ENCODE data around the gene ZNF160.
A peak's percentile ranks its signal among the peaks of the same experiment; 100 is the strongest.
"Not testable (repeated sequence)": the region's sequence is repeated elsewhere in the genome, so short reads cannot be mapped to it uniquely, and the experiment has no call there.

ZNF160 gene

GRCh38 chr19:53112286-53112685 lies 9.1 kb upstream of the ZNF160 start:
- Histone ChIP-seq H3K27ac (ENCODE audit: low read depth, low read length) (no peak overlapping the region), H3K9me3 (ENCODE audit: low read length) (peaks cover 3% of the 10 kb centered on the region), H3K4me1 (ENCODE audit: insufficient read depth, low read length) (no peaks in the 10 kb centered on the region), H3K36me3 (ENCODE audit: insufficient read depth, low read length) (peaks cover 39% of the 10 kb centered on the region), H3K4me3 (ENCODE audit: low read depth in 1 of 2, low read length in 2 of 2) (no peak overlapping the region), H3K27me3 (ENCODE audit: control insufficient read depth in 1 of 2, insufficient read depth in 2 of 2, low read length in 2 of 2) (no peaks in the 10 kb centered on the region), H3K9ac (ENCODE audit: low read length) (no peak overlapping the region)

GRCh38 chr19:53109527-53109926 lies 6.3 kb upstream of the ZNF160 start:
- Histone ChIP-seq H3K27ac (ENCODE audit: low read depth, low read length) (no peak overlapping the region), H3K36me3 (ENCODE audit: insufficient read depth, low read length) (peaks cover 24% of the 10 kb centered on the region), H3K4me3 (ENCODE audit: low read depth in 1 of 2, low read length in 2 of 2) (no peak overlapping the region), H3K4me1 (ENCODE audit: insufficient read depth, low read length) (no peaks in the 10 kb centered on the region), H3K27me3 (ENCODE audit: control insufficient read depth in 1 of 2, insufficient read depth in 2 of 2, low read length in 2 of 2) (no peaks in the 10 kb centered on the region), H3K9me3 (ENCODE audit: low read length) (no peaks in the 10 kb centered on the region), H3K9ac (ENCODE audit: low read length) (no peak overlapping the region)

- peaks cover 12% of the 10 kb centered on the region for H3K4me1 ChIP-seq (ENCODE audit: insufficient read depth, low read length)
- H3K27me3 ChIP-seq (ENCODE audit: control insufficient read depth in 1 of 2, insufficient read depth in 2 of 2, low read length in 2 of 2), result no peaks in the 10 kb centered on the region
- peak overlapping the region; percentile 61 for H3K9ac ChIP-seq (ENCODE audit: low read length)
- peaks cover 17% of the 10 kb centered on the region for H3K36me3 ChIP-seq (ENCODE audit: insufficient read depth, low read length)
- H3K9me3 ChIP-seq (ENCODE audit: low read length), result no peaks in the 10 kb centered on the region
- H3K4me3 ChIP-seq (ENCODE audit: low read depth in 1 of 2, low read length in 2 of 2), result peak overlapping the region; percentile 75 to 91
- peak overlapping the region; percentile 84 for H3K27ac ChIP-seq (ENCODE audit: low read depth, low read length)
These were observed 427 bp downstream of the ZNF160 start for GRCh38 chr19:53102756-53103233.

- H3K27ac ChIP-seq (ENCODE audit: low read depth, low read length), result no peak overlapping the region
- peak overlapping the region; percentile 75 to 91 for H3K4me3 ChIP-seq (ENCODE audit: low read depth in 1 of 2, low read length in 2 of 2)
- H3K9me3 ChIP-seq (ENCODE audit: low read length), result no peaks in the 10 kb centered on the region
- H3K4me1 ChIP-seq (ENCODE audit: insufficient read depth, low read length), result peaks cover 12% of the 10 kb centered on the region
- no peaks in the 10 kb centered on the region for H3K27me3 ChIP-seq (ENCODE audit: control insufficient read depth in 1 of 2, insufficient read depth in 2 of 2, low read length in 2 of 2)
- peaks cover 22% of the 10 kb centered on the region for H3K36me3 ChIP-seq (ENCODE audit: insufficient read depth, low read length)
- H3K9ac ChIP-seq (ENCODE audit: low read length), result peak overlapping the region; percentile 61
These were observed 941 bp downstream of the ZNF160 start for GRCh38 chr19:53102206-53102755.

- Histone ChIP-seq H3K36me3 (ENCODE audit: insufficient read depth, low read length) (peaks cover 23% of the 10 kb centered on the region), H3K9me3 (ENCODE audit: low read length) (no peaks in the 10 kb centered on the region), H3K4me1 (ENCODE audit: insufficient read depth, low read length) (peaks cover 12% of the 10 kb centered on the region), H3K27me3 (ENCODE audit: control insufficient read depth in 1 of 2, insufficient read depth in 2 of 2, low read length in 2 of 2) (no peaks in the 10 kb centered on the region), H3K4me3 (ENCODE audit: low read depth in 1 of 2, low read length in 2 of 2) (no peak overlapping the region), H3K9ac (ENCODE audit: low read length) (no peak overlapping the region), H3K27ac (ENCODE audit: low read depth, low read length) (no peak overlapping the region)
These were observed 1.7 kb downstream of the ZNF160 start for GRCh38 chr19:53101518-53101917.

GRCh38 chr19:53098570-53098969 lies 4.7 kb downstream of the ZNF160 start:
- H3K9me3 ChIP-seq (ENCODE audit: low read length); H3K4me3 ChIP-seq (ENCODE audit: low read depth in 1 of 2, low read length in 2 of 2); H3K9ac ChIP-seq (ENCODE audit: low read length); H3K27ac ChIP-seq (ENCODE audit: low read depth, low read length); H3K27me3 ChIP-seq (ENCODE audit: control insufficient read depth in 1 of 2, insufficient read depth in 2 of 2, low read length in 2 of 2): not testable (repeated sequence)
- peaks cover 12% of the 10 kb centered on the region for H3K4me1 ChIP-seq (ENCODE audit: insufficient read depth, low read length)
- peaks cover 23% of the 10 kb centered on the region for H3K36me3 ChIP-seq (ENCODE audit: insufficient read depth, low read length)

- not testable (repeated sequence) for H3K4me1 ChIP-seq (ENCODE audit: insufficient read depth, low read length); H3K9ac ChIP-seq (ENCODE audit: low read length); H3K9me3 ChIP-seq (ENCODE audit: low read length); H3K4me3 ChIP-seq (ENCODE audit: low read depth in 1 of 2, low read length in 2 of 2); H3K27me3 ChIP-seq (ENCODE audit: control insufficient read depth in 1 of 2, insufficient read depth in 2 of 2, low read length in 2 of 2); H3K27ac ChIP-seq (ENCODE audit: low read depth, low read length)
- H3K36me3 ChIP-seq (ENCODE audit: insufficient read depth, low read length), result peaks cover 23% of the 10 kb centered on the region
These were observed 6.1 kb downstream of the ZNF160 start for GRCh38 chr19:53096982-53097690.

GRCh38 chr19:53096579-53096978 lies 6.6 kb downstream of the ZNF160 start:
- not testable (repeated sequence) for H3K27ac ChIP-seq (ENCODE audit: low read depth, low read length); H3K4me1 ChIP-seq (ENCODE audit: insufficient read depth, low read length); H3K9me3 ChIP-seq (ENCODE audit: low read length); H3K4me3 ChIP-seq (ENCODE audit: low read depth in 1 of 2, low read length in 2 of 2); H3K27me3 ChIP-seq (ENCODE audit: control insufficient read depth in 1 of 2, insufficient read depth in 2 of 2, low read length in 2 of 2); H3K9ac ChIP-seq (ENCODE audit: low read length)
- H3K36me3 ChIP-seq (ENCODE audit: insufficient read depth, low read length), result peaks cover 26% of the 10 kb centered on the region

GRCh38 chr19:53094754-53095575 lies 8.3 kb downstream of the ZNF160 start:
- H3K36me3 ChIP-seq (ENCODE audit: insufficient read depth, low read length), result peaks cover 39% of the 10 kb centered on the region
- H3K9me3 ChIP-seq (ENCODE audit: low read length), result no peaks in the 10 kb centered on the region
- no peaks in the 10 kb centered on the region for H3K27me3 ChIP-seq (ENCODE audit: control insufficient read depth in 1 of 2, insufficient read depth in 2 of 2, low read length in 2 of 2)
- H3K9ac ChIP-seq (ENCODE audit: low read length), result no peak overlapping the region
- no peak overlapping the region for H3K27ac ChIP-seq (ENCODE audit: low read depth, low read length)
- no peaks in the 10 kb centered on the region for H3K4me1 ChIP-seq (ENCODE audit: insufficient read depth, low read length)
- H3K4me3 ChIP-seq (ENCODE audit: low read depth in 1 of 2, low read length in 2 of 2), result no peak overlapping the region

- peaks cover 41% of the 10 kb centered on the region for H3K36me3 ChIP-seq (ENCODE audit: insufficient read depth, low read length)
- H3K27ac ChIP-seq (ENCODE audit: low read depth, low read length), result no peak overlapping the region
- no peak overlapping the region for H3K9ac ChIP-seq (ENCODE audit: low read length)
- H3K9me3 ChIP-seq (ENCODE audit: low read length), result no peaks in the 10 kb centered on the region
- no peaks in the 10 kb centered on the region for H3K4me1 ChIP-seq (ENCODE audit: insufficient read depth, low read length)
- H3K27me3 ChIP-seq (ENCODE audit: control insufficient read depth in 1 of 2, insufficient read depth in 2 of 2, low read length in 2 of 2), result no peaks in the 10 kb centered on the region
- H3K4me3 ChIP-seq (ENCODE audit: low read depth in 1 of 2, low read length in 2 of 2), result no peak overlapping the region
These were observed 10.5 kb downstream of the ZNF160 start for GRCh38 chr19:53092723-53093122.

GRCh38 chr19:53091413-53092254 lies 11.6 kb downstream of the ZNF160 start:
- Histone ChIP-seq H3K9me3 (ENCODE audit: low read length) (no peaks in the 10 kb centered on the region), H3K4me3 (ENCODE audit: low read depth in 1 of 2, low read length in 2 of 2) (no peak overlapping the region), H3K9ac (ENCODE audit: low read length) (no peak overlapping the region), H3K36me3 (ENCODE audit: insufficient read depth, low read length) (peaks cover 41% of the 10 kb centered on the region), H3K27ac (ENCODE audit: low read depth, low read length) (no peak overlapping the region), H3K4me1 (ENCODE audit: insufficient read depth, low read length) (no peaks in the 10 kb centered on the region), H3K27me3 (ENCODE audit: control insufficient read depth in 1 of 2, insufficient read depth in 2 of 2, low read length in 2 of 2) (no peaks in the 10 kb centered on the region)

All from muscle layer of colon (tissue), 2 donors.